Measurements from ENCODE around the gene CHRNB4. TPM values are rescaled to one million over a fixed set of nuclear protein-coding genes. Genes with fewer than 3 reads are reported as not detected.

The CHRNB4 gene
- total RNA-seq, 4 donors from 2014 or later, result 0.10 to 1.1 TPM; not detected in 2

GRCh38 chr15:78634210-78635145 is 6.5 kb downstream of the CHRNB4 start:
- no peak overlapping the region for H3K4me3 ChIP-seq
- peaks cover 15% of the 10 kb centered on the region for H3K27me3 ChIP-seq
- H3K4me1 ChIP-seq, result no peaks in the 10 kb centered on the region
- H3K27ac ChIP-seq, result no peak overlapping the region
- no peaks in the 10 kb centered on the region for H3K36me3 ChIP-seq
- no peak for ATAC-seq
- H3K9me3 ChIP-seq, result peaks cover 0 to 18% (median 0%) of the 10 kb centered on the region in 3 donors
- 67 to 100% methylated on average over 1 to 5 of the region's 12 CpGs for WGBS, 2 donors (ENCODE audit: low coverage in 1 of 2)
- TF ChIP-seq EP300 (IDR thresholded peaks at IDR 0.05) (no peak), POLR2AphosphoS5 (IDR thresholded peaks at IDR 0.05) (no peak)

GRCh38 chr15:78633348-78633747 is 7.7 kb downstream of the CHRNB4 start:
- Histone ChIP-seq H3K4me3 (no peak overlapping the region), H3K36me3 (no peaks in the 10 kb centered on the region), H3K4me1 (no peaks in the 10 kb centered on the region), H3K9me3 (peaks cover 0 to 18% (median 0%) of the 10 kb centered on the region in 3 donors), H3K27ac (no peak overlapping the region), H3K27me3 (peaks cover 13% of the 10 kb centered on the region)
- TF ChIP-seq EP300 (IDR thresholded peaks at IDR 0.05) (no peak), POLR2AphosphoS5 (IDR thresholded peaks at IDR 0.05) (no peak), POLR2A (IDR thresholded peaks at IDR 0.05) (no peak)
- TF ChIP-seq, protein P1, sequence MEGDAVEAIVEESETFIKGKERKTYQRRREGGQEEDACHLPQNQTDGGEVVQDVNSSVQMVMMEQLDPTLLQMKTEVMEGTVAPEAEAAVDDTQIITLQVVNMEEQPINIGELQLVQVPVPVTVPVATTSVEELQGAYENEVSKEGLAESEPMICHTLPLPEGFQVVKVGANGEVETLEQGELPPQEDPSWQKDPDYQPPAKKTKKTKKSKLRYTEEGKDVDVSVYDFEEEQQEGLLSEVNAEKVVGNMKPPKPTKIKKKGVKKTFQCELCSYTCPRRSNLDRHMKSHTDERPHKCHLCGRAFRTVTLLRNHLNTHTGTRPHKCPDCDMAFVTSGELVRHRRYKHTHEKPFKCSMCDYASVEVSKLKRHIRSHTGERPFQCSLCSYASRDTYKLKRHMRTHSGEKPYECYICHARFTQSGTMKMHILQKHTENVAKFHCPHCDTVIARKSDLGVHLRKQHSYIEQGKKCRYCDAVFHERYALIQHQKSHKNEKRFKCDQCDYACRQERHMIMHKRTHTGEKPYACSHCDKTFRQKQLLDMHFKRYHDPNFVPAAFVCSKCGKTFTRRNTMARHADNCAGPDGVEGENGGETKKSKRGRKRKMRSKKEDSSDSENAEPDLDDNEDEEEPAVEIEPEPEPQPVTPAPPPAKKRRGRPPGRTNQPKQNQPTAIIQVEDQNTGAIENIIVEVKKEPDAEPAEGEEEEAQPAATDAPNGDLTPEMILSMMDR (IDR thresholded peaks at IDR 0.05), result no peak
- 83 to 90% methylated on average over 2 of the region's 2 CpGs for WGBS, 2 donors (ENCODE audit: low coverage in 1 of 2)
- no peak for ATAC-seq

GRCh38 chr15:78630886-78631633 is 9.9 kb downstream of the CHRNB4 start:
- WGBS, 2 donors (ENCODE audit: low coverage in 1 of 2), result 100% methylated on average over 1 to 2 of the region's 9 CpGs

GRCh38 chr15:78629716-78630065 is 11.3 kb downstream of the CHRNB4 start:
- Histone ChIP-seq H3K4me3 (no peak overlapping the region), H3K4me1 (no peaks in the 10 kb centered on the region), H3K27me3 (peaks cover 22% of the 10 kb centered on the region), H3K36me3 (no peaks in the 10 kb centered on the region), H3K9me3 (peaks cover 0 to 18% (median 0%) of the 10 kb centered on the region in 3 donors), H3K27ac (no peak overlapping the region)
- ATAC-seq, result no peak
- 89% methylated on average over 10 of the region's 12 CpGs; no CpG with 5 or more reads in 1 of the 2 donors for WGBS, 2 donors (ENCODE audit: low coverage in 1 of 2)
- TF ChIP-seq POLR2A (IDR thresholded peaks at IDR 0.05), result no peak
- TF ChIP-seq POLR2AphosphoS5 (IDR thresholded peaks at IDR 0.05), result no peak
- TF ChIP-seq, protein P1 (IDR thresholded peaks at IDR 0.05), result no peak
- no peak for TF ChIP-seq EP300 (IDR thresholded peaks at IDR 0.05)

More at GRCh38 chr15:78630886-78631633, 9.9 kb downstream of the CHRNB4 start:
- Histone ChIP-seq H3K36me3 (no peaks in the 10 kb centered on the region), H3K4me1 (no peaks in the 10 kb centered on the region), H3K27ac (no peak overlapping the region), H3K9me3 (peaks cover 0 to 18% (median 0%) of the 10 kb centered on the region in 3 donors), H3K27me3 (peaks cover 16% of the 10 kb centered on the region), H3K4me3 (no peak overlapping the region)
- ATAC-seq, result no peak
- no peak for TF ChIP-seq EP300 (IDR thresholded peaks at IDR 0.05)
- TF ChIP-seq, protein P1 (IDR thresholded peaks at IDR 0.05), result no peak
- TF ChIP-seq POLR2AphosphoS5 (IDR thresholded peaks at IDR 0.05), result no peak
- TF ChIP-seq POLR2A (IDR thresholded peaks at IDR 0.05), result no peak

DNA sequence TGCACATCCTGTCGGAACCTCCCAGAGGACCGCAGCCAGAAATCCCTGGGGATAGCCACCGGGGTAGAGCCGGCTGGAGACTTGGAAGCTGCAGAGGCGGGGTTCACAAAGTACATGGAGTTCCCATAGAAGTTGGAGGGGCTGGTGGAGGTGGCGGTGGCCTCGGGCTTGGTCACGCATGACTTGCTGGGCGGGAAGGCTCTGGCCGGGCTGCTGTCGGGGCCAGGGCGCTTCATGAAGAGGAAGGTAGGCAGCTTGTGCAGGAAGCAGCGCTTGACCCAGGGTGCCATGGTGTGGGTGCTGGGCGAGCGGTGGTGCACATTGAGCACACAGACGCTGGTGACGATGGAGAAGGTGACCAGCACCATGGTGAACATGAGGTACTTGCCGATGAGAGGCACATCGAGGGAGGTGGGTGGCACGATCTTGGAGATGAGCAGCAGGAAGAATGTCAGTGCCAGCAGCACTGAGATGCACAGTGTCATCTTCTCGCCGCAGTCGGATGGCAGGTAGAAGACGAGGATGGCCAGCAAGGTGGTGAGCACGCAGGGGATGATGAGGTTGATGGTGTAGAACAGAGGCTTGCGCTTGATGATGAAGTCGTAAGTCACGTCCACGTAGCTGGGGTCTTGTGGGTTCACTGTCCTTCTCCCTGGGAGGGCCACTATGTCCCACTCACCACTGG is 11.8 kb downstream of the CHRNB4 start:
- Histone ChIP-seq H3K4me3 (no peak overlapping the region), H3K4me1 (no peaks in the 10 kb centered on the region), H3K9me3 (peaks cover 0 to 16% (median 0%) of the 10 kb centered on the region in 3 donors), H3K36me3 (no peaks in the 10 kb centered on the region), H3K27ac (no peak overlapping the region), H3K27me3 (peaks cover 27% of the 10 kb centered on the region)
- TF ChIP-seq, protein P1 (IDR thresholded peaks at IDR 0.05), result no peak
- TF ChIP-seq POLR2A (IDR thresholded peaks at IDR 0.05), result no peak
- ATAC-seq, result no peak
- 88 to 91% methylated on average over 7 to 11 of the region's 29 CpGs for WGBS, 2 donors (ENCODE audit: low coverage in 1 of 2)

Measured in gastroesophageal sphincter (tissue), 4 donors.